H9 (cell line): ENCODE data around the gene FZD10. TPM values are rescaled to one million over a fixed set of nuclear protein-coding genes. Genes with fewer than 3 reads are reported as not detected.

Source experiments
- DNase-seq: peaks from one replicate; pipeline ENCODE4 v3.0.0-alpha.2; 2017
- H2AFZ ChIP-seq: one replicate; pipeline ENCODE4 v1.6.1; 2013; ENCODE audit warnings: mild to moderate bottlenecking, low read length, control low read depth, moderate library complexity
- H2AK5ac ChIP-seq: 2 replicates; pipeline ENCODE4 v1.6.1; 2013; ENCODE audit warnings: low read length, control low read depth, mixed read lengths; ENCODE audit not compliant: insufficient read length
- H2BK120ac ChIP-seq: one replicate; pipeline ENCODE4 v1.6.1; 2013; ENCODE audit warnings: low read depth, mild to moderate bottlenecking, low read length, control low read depth, inconsistent platforms; ENCODE audit not compliant: poor library complexity, severe bottlenecking
- H2BK12ac ChIP-seq: 2 replicates; pipeline ENCODE4 v1.6.1; 2013; ENCODE audit warnings: low read length, control low read depth, mixed read lengths, low read depth; ENCODE audit not compliant: insufficient read length
- H2BK15ac ChIP-seq: 2 replicates; pipeline ENCODE4 v1.6.1; 2013; ENCODE audit warnings: low read depth, low read length, control low read depth
- H2BK20ac ChIP-seq: one replicate; pipeline ENCODE4 v1.6.1; 2013; ENCODE audit warnings: low read depth, mild to moderate bottlenecking, low read length, control low read depth, inconsistent platforms; ENCODE audit not compliant: poor library complexity, severe bottlenecking
- H2BK5ac ChIP-seq: 2 replicates; pipeline ENCODE4 v1.6.1; 2013; ENCODE audit warnings: low read length, control low read depth, mixed read lengths; ENCODE audit not compliant: insufficient read length
- H3K14ac ChIP-seq: 2 replicates; pipeline ENCODE4 v1.6.1; 2013; ENCODE audit warnings: low read length, control low read depth; ENCODE audit not compliant: insufficient read depth
- H3K18ac ChIP-seq: 2 replicates; pipeline ENCODE4 v1.6.1; 2013; ENCODE audit warnings: low read depth, mild to moderate bottlenecking, mixed read lengths, low read length, control low read depth; ENCODE audit not compliant: insufficient read length
- H3K23ac ChIP-seq: 2 replicates; pipeline ENCODE4 v1.6.1; 2013; ENCODE audit warnings: low read length, control low read depth, mixed read lengths, low read depth; ENCODE audit not compliant: insufficient read length
- H3K23me2 ChIP-seq: 2 replicates; pipeline ENCODE4 v1.6.1; 2013; ENCODE audit warnings: low read depth, mild to moderate bottlenecking, mixed read lengths, low read length, control low read depth; ENCODE audit not compliant: insufficient read length, poor library complexity, severe bottlenecking
- H3K27ac ChIP-seq: 2 replicates; pipeline ENCODE4 v1.5.1; 2013; ENCODE audit warnings: low read length, control low read depth, mixed read lengths, low read depth; ENCODE audit not compliant: insufficient read length
- H3K27me3 ChIP-seq: 2 replicates; pipeline ENCODE4 v1.6.1; 2013; ENCODE audit warnings: low read length, control low read depth, inconsistent platforms; ENCODE audit not compliant: insufficient read depth
- H3K4ac ChIP-seq: 2 replicates; pipeline ENCODE4 v1.6.1; 2013; ENCODE audit warnings: low read depth, mild to moderate bottlenecking, control low read depth, inconsistent platforms, low read length, moderate library complexity
- H3K4me1 ChIP-seq: 2 replicates; pipeline ENCODE4 v1.6.1; 2013; ENCODE audit warnings: low read length, control low read depth, inconsistent platforms; ENCODE audit not compliant: insufficient read depth
- H3K4me2 ChIP-seq: 2 replicates; pipeline ENCODE4 v1.6.1; 2013; ENCODE audit warnings: low read length, control low read depth, mixed read lengths; ENCODE audit not compliant: insufficient read length, insufficient read depth
- H3K56ac ChIP-seq: 2 replicates; pipeline ENCODE4 v1.6.1; 2013; ENCODE audit warnings: low read depth, mild to moderate bottlenecking, mixed read lengths, low read length, control low read depth; ENCODE audit not compliant: insufficient read length
- H3K79me1 ChIP-seq: 2 replicates; pipeline ENCODE4 v1.6.1; 2013; ENCODE audit warnings: low read depth, mild to moderate bottlenecking, moderate library complexity, low read length, control low read depth, inconsistent platforms; ENCODE audit not compliant: insufficient read depth, poor library complexity, severe bottlenecking
- H3K79me2 ChIP-seq: 2 replicates; pipeline ENCODE4 v1.6.1; 2013; ENCODE audit warnings: low read length, control low read depth, inconsistent platforms; ENCODE audit not compliant: insufficient read depth
- H3K9ac ChIP-seq: 2 replicates; pipeline ENCODE4 v1.6.1; 2013; ENCODE audit warnings: low read length, control low read depth, mixed read lengths; ENCODE audit not compliant: insufficient read length; ENCODE audit errors: extremely low read depth
- H3K9me3 ChIP-seq: one replicate; pipeline ENCODE4 v1.6.1; 2013; ENCODE audit warnings: low read depth, low read length, inconsistent platforms; ENCODE audit not compliant: control insufficient read depth
- H3T11ph ChIP-seq: one replicate; pipeline ENCODE4 v1.6.1; 2013; ENCODE audit warnings: mild to moderate bottlenecking, low read length, control low read depth, inconsistent platforms
- H4K20me1 ChIP-seq: one replicate; pipeline ENCODE4 v1.6.1; 2013; ENCODE audit not compliant: control insufficient read depth, insufficient read length, insufficient read depth
- H4K5ac ChIP-seq: 2 replicates; pipeline ENCODE4 v1.6.1; 2013; ENCODE audit warnings: low read depth, mild to moderate bottlenecking, mixed read lengths, low read length, control low read depth; ENCODE audit not compliant: insufficient read length
- H4K8ac ChIP-seq: replicated peaks from 2 replicates; pipeline ENCODE4 v1.6.1; 2013; ENCODE audit warnings: low read length, control low read depth, mixed read lengths, low read depth; ENCODE audit not compliant: insufficient read length
- H4K91ac ChIP-seq: 2 replicates; pipeline ENCODE4 v1.6.1; 2013; ENCODE audit warnings: low read depth, mild to moderate bottlenecking, moderate library complexity, mixed read lengths, low read length, control low read depth; ENCODE audit not compliant: insufficient read length
- H3K27ac Mint-ChIP-seq, 3 experiments: 2 replicates in 2 of 3; 3 replicates in 1 of 3; pipeline ENCODE4 v1.8.0; 2020 to 2021; ENCODE audit warnings: mixed read lengths in 3 of 3, mild to moderate bottlenecking in 1 of 3, moderate library complexity in 1 of 3
- H3K27me3 Mint-ChIP-seq: 2 replicates; pipeline ENCODE4 v1.8.0; 2021; ENCODE audit warnings: low read depth, mild to moderate bottlenecking, moderate library complexity, mixed read lengths
- H3K36me3 Mint-ChIP-seq, 3 experiments: 2 replicates in 2 of 3; 3 replicates in 1 of 3; pipeline ENCODE4 v1.8.0; 2020 to 2021; ENCODE audit warnings: low read depth in 3 of 3, mixed read lengths in 3 of 3; ENCODE audit not compliant: insufficient read depth in 1 of 3
- H3K4me1 Mint-ChIP-seq, 2 experiments: 2 replicates each; pipeline ENCODE4 v1.8.0; 2020; ENCODE audit warnings: mixed read lengths in 2 of 2
- H3K4me3 Mint-ChIP-seq, 2 experiments: 2 replicates in 1 of 2; 3 replicates in 1 of 2; pipeline ENCODE4 v1.8.0; 2020 to 2021; ENCODE audit warnings: mild to moderate bottlenecking in 2 of 2, mixed read lengths in 2 of 2, moderate library complexity in 1 of 2
- H3K9me3 Mint-ChIP-seq, 2 experiments: 2 replicates in 1 of 2; 3 replicates in 1 of 2; pipeline ENCODE4 v1.8.0; 2020; ENCODE audit warnings: mild to moderate bottlenecking in 2 of 2, mixed read lengths in 2 of 2, moderate library complexity in 1 of 2
- WGBS: extraction: QIAGEN DNeasy Blood & Tissue Kit; methylation state at CpG from one replicate; pipeline ENCODE4 v1.1.7; 2013; ENCODE audit warnings: missing lambda C conversion rate, low lambda C conversion rate, mixed read lengths; ENCODE audit not compliant: insufficient read length; ENCODE audit errors: extremely low coverage; 5-methylcytosine and 5-hydroxymethylcytosine counted together
- total RNA-seq: library from RNA; stranded (reverse); gene quantifications from 2 replicates; pipeline ENCODE4 v1.2.1, GENCODE V29; 2021
- TF ChIP-seq, protein P1 (sequence below): fragments of 200-600 bp; sonication (generic); conservative IDR thresholded peaks from 3 replicates; pipeline ENCODE4 v1.8.0; 2021; ENCODE audit warnings: antibody characterized with exemption, mild to moderate bottlenecking

The FZD10 gene
- total RNA-seq, 1 experiment from 2014 or later = 1.0 TPM

- Histone ChIP-seq H2AFZ (no peak overlapping the region), H3K27ac (no peak overlapping the region)
- WGBS = no CpG with 5 or more reads among the region's 25 CpGs
Measured at GRCh38 chr12:130139567-130140421, 22.5 kb upstream of the FZD10 start.

More at GRCh38 chr12:130139567-130140421, 22.5 kb upstream of the FZD10 start:
- Mint-ChIP-seq H3K4me1 (peaks cover 18 to 19% of the 10 kb centered on the region in 2 experiments), H3K27me3 (peaks cover 100% of the 10 kb centered on the region), H3K36me3 (no peaks in the 10 kb centered on the region), H3K9me3 (peaks cover 2 to 7% of the 10 kb centered on the region in 2 experiments; a peak in 2 of 5 replicates), H3K27ac (no peak overlapping the region; a peak in 1 of 7 replicates), H3K4me3 (no peak overlapping the region)
- H3T11ph ChIP-seq = no peak overlapping the region
- H3K23me2 ChIP-seq = no peaks in the 10 kb centered on the region
- H3K23ac ChIP-seq = no peak overlapping the region
- no peak overlapping the region; the same call in 1 of the 2 replicates for H3K14ac ChIP-seq
- H4K5ac ChIP-seq = no peak overlapping the region
- H3K4me2 ChIP-seq = no peak overlapping the region
- TF ChIP-seq, protein P1, sequence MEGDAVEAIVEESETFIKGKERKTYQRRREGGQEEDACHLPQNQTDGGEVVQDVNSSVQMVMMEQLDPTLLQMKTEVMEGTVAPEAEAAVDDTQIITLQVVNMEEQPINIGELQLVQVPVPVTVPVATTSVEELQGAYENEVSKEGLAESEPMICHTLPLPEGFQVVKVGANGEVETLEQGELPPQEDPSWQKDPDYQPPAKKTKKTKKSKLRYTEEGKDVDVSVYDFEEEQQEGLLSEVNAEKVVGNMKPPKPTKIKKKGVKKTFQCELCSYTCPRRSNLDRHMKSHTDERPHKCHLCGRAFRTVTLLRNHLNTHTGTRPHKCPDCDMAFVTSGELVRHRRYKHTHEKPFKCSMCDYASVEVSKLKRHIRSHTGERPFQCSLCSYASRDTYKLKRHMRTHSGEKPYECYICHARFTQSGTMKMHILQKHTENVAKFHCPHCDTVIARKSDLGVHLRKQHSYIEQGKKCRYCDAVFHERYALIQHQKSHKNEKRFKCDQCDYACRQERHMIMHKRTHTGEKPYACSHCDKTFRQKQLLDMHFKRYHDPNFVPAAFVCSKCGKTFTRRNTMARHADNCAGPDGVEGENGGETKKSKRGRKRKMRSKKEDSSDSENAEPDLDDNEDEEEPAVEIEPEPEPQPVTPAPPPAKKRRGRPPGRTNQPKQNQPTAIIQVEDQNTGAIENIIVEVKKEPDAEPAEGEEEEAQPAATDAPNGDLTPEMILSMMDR = no peak
- H4K20me1 ChIP-seq = no peaks in the 10 kb centered on the region
- H3K27me3 ChIP-seq = peaks cover 4% of the 10 kb centered on the region; the same call in 1 of the 2 replicates
- H3K4me1 ChIP-seq = peaks cover 3% of the 10 kb centered on the region; the same call in 1 of the 2 replicates
- no peak overlapping the region for H2BK15ac ChIP-seq
- no peak overlapping the region for H2BK12ac ChIP-seq
- H4K91ac ChIP-seq = no peak overlapping the region
- H3K4ac ChIP-seq = no peak overlapping the region
- H3K56ac ChIP-seq = no peak overlapping the region
- no peak overlapping the region for H2BK20ac ChIP-seq
- no peak overlapping the region for H4K8ac ChIP-seq
- H3K9ac ChIP-seq = no peak overlapping the region
- no peaks in the 10 kb centered on the region for H3K79me1 ChIP-seq
- no peak overlapping the region for H2BK5ac ChIP-seq
- no peak overlapping the region for H3K18ac ChIP-seq
- no peaks in the 10 kb centered on the region for H3K79me2 ChIP-seq
- no peaks in the 10 kb centered on the region for H3K9me3 ChIP-seq
- no peak overlapping the region for H2BK120ac ChIP-seq
- no peak for DNase-seq
- H2AK5ac ChIP-seq = no peak overlapping the region
